HepG2 (cell line): ENCODE data around the gene KRTAP5-6. TPM values are rescaled to one million over a fixed set of nuclear protein-coding genes. Genes with fewer than 3 reads are reported as not detected.

Source experiments
- DNMT1 ChIP-seq: sonication (generic); formaldehyde crosslinking; IDR thresholded peaks from 2 replicates; pipeline ENCODE4 v1.5.1; 2020; ENCODE audit warnings: mild to moderate bottlenecking, missing genetic modification reagents
- ETV6 ChIP-seq: sonication (generic); formaldehyde crosslinking; conservative IDR thresholded peaks from 2 replicates; pipeline ENCODE4 v1.4.0; 2020; ENCODE audit warnings: missing genetic modification reagents
- GLI4 ChIP-seq: sonication (generic); formaldehyde crosslinking; IDR thresholded peaks from 2 replicates; pipeline ENCODE4 v1.5.1; 2020; ENCODE audit warnings: missing genetic modification reagents, mild to moderate bottlenecking, moderate library complexity, borderline replicate concordance
- HNF1A ChIP-seq, 2 experiments: sonication (generic) in 1 of 2; formaldehyde crosslinking in 1 of 2; IDR thresholded peaks; 2 replicates each; pipeline versions ENCODE4 v1.4.0 to v1.6.1; 2016 to 2020; ENCODE audit warnings: borderline replicate concordance in 1 of 2, low read depth in 1 of 2, mild to moderate bottlenecking in 1 of 2, missing genetic modification reagents in 1 of 2
- ISL2 ChIP-seq: sonication (generic); formaldehyde crosslinking; IDR thresholded peaks from 2 replicates; pipeline ENCODE4 v1.5.0; 2020; ENCODE audit warnings: missing genetic modification reagents
- KDM2A ChIP-seq: sonication (generic); formaldehyde crosslinking; IDR thresholded peaks from 2 replicates; pipeline ENCODE4 v1.4.0; 2020; ENCODE audit warnings: low read depth, missing genetic modification reagents, borderline replicate concordance
- NCOA2 ChIP-seq: sonication (generic); formaldehyde crosslinking; IDR thresholded peaks from 2 replicates; pipeline ENCODE4 v1.8.0; 2022; ENCODE audit warnings: inconsistent platforms
- PTBP1 ChIP-seq: fragments of 200-400 bp; formaldehyde crosslinking; IDR thresholded peaks from 2 replicates; pipeline ENCODE4 v1.6.1; 2018; ENCODE audit warnings: low read length, low read depth; ENCODE audit not compliant: poor library complexity, severe bottlenecking
- RAD21 ChIP-seq: fragments of 450-650 bp; formaldehyde crosslinking; IDR thresholded peaks from 2 replicates; pipeline ENCODE4 v1.5.0; 2020; ENCODE audit warnings: mild to moderate bottlenecking
- SRSF4 ChIP-seq: fragments of 200-400 bp; formaldehyde crosslinking; IDR thresholded peaks from one replicate; pipeline ENCODE4 v1.6.1; 2018; ENCODE audit warnings: mild to moderate bottlenecking, low read depth, low read length, moderate library complexity; ENCODE audit not compliant: poor library complexity, severe bottlenecking
- TRIM22 ChIP-seq: fragments of 450-650 bp; IDR thresholded peaks from 2 replicates; pipeline ENCODE4 v1.6.1; 2017
- ZBTB39 ChIP-seq: sonication (generic); formaldehyde crosslinking; IDR thresholded peaks from 2 replicates; pipeline ENCODE4 v1.5.0; 2020; ENCODE audit warnings: missing genetic modification reagents
- ZFP1 ChIP-seq: IDR thresholded peaks from 2 replicates; pipeline ENCODE4 v1.6.1; 2016
- ZNF124 ChIP-seq: sonication (generic); formaldehyde crosslinking; IDR thresholded peaks from 2 replicates; pipeline ENCODE4 v1.4.0; 2020; ENCODE audit warnings: missing genetic modification reagents
- ZNF331 ChIP-seq: sonication (generic); formaldehyde crosslinking; IDR thresholded peaks from 2 replicates; pipeline ENCODE4 v1.4.0; 2020; ENCODE audit warnings: missing genetic modification reagents
- ZNF335 ChIP-seq: sonication (generic); formaldehyde crosslinking; IDR thresholded peaks from 2 replicates; pipeline ENCODE4 v1.4.0; 2020; ENCODE audit warnings: missing genetic modification reagents
- ZNF564 ChIP-seq: sonication (generic); formaldehyde crosslinking; IDR thresholded peaks from 2 replicates; pipeline ENCODE4 v1.8.1; 2023; ENCODE audit warnings: mild to moderate bottlenecking, missing genetic modification reagents
- polyA plus RNA-seq, 8 experiments: library from polyadenylated mRNA; depleted of rRNA in 3 of 8; stranded (reverse) in 7 of 8; unstranded in 1 of 8; fragments of >200 nt; fragmentation: Illumina TruSeq in 4 of 8; extraction: Trizol in 4 of 8; gene quantifications; 2 replicates each; pipeline versions ENCODE4 v1.2.1 to v1.2.3, GENCODE V29; 2011 to 2016; ENCODE audit warnings: low read depth in 4 of 8, missing spikeins in 1 of 8, mixed read lengths in 1 of 8; ENCODE audit not compliant: insufficient read depth in 1 of 8
- total RNA-seq, 5 experiments: library from RNA; depleted of rRNA; stranded (reverse); fragments of >200 nt; fragmentation: Illumina TruSeq; extraction: Trizol; gene quantifications; 2 replicates each; pipeline ENCODE4 v1.2.3, GENCODE V29; 2016; ENCODE audit warnings: low read depth in 1 of 5

The KRTAP5-6 gene
- total and polyA plus RNA-seq, 2 of the 13 experiments (the other 11 are each of a cell fraction or from before 2014, with no cell fraction given), result not detected

- TF ChIP-seq ZBTB39 (CRISPR knock-in tag), result peak; percentile 51; the same call in 1 of the 2 replicates
- peak; percentile 86 for TF ChIP-seq ZNF331 (CRISPR knock-in tag)
- TF ChIP-seq KDM2A (CRISPR knock-in tag), result peak; percentile 86
- peak; percentile 65 for TF ChIP-seq HNF1A (IDR thresholded peaks at IDR 0.05; ENCODE audit: low read depth)
- TF ChIP-seq HNF1A (CRISPR knock-in tag; IDR thresholded peaks at IDR 0.05; ENCODE audit: borderline replicate concordance), result peak; percentile 94
- TF ChIP-seq TRIM22, result no peak
- TF ChIP-seq ZFP1, result peak; percentile 86; the same call in 1 of the 2 replicates
- TF ChIP-seq DNMT1 (CRISPR knock-in tag), result no peak
- TF ChIP-seq SRSF4, result no peak
- peak; percentile 99 for TF ChIP-seq ISL2 (CRISPR knock-in tag)
- TF ChIP-seq RAD21 (CRISPR knock-in tag), result peak; percentile 34; the same call in 1 of the 2 replicates
- peak; percentile 80 for TF ChIP-seq ZNF124 (CRISPR knock-in tag)
- peak; percentile 45; the same call in 1 of the 2 replicates for TF ChIP-seq GLI4 (CRISPR knock-in tag)
- 0 out of 2 replicates have a peak, but pooled peaks have one; percentile 47 for TF ChIP-seq ETV6 (CRISPR knock-in tag)
- no peak; the same call in 1 of the 2 replicates for TF ChIP-seq ZNF335
- peak; percentile 100 for TF ChIP-seq NCOA2 (CRISPR knock-in tag)
- no peak for TF ChIP-seq PTBP1
- TF ChIP-seq ZNF564 (CRISPR knock-in tag), result peak; percentile 28; the same call in 1 of the 2 replicates
Measured at GRCh38 chr11:1691026-1691877, 5.7 kb upstream of the KRTAP5-6 start (continued).
